Measurements from ENCODE around the gene MEF2C.

DNA sequence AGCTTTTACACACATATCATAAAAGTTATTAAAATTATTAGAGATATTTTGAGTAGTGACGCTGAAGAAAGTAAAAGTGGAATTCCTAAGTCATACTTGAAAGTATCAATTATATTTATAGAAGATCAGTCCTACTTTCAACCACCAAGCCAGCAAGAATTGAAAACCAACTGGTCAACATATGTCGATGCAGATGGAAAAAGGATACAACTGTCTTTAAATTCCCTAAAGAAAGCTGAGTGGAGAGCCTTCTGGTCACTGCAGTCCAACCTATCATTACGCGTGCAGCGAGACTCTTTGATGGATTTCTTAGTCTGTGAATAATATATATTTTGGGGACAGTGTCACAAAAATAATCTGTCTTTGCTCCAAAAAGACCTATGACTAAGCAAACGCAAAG lies 15.3 kb downstream of the MEF2C start:
- TF ChIP-seq, protein P1, sequence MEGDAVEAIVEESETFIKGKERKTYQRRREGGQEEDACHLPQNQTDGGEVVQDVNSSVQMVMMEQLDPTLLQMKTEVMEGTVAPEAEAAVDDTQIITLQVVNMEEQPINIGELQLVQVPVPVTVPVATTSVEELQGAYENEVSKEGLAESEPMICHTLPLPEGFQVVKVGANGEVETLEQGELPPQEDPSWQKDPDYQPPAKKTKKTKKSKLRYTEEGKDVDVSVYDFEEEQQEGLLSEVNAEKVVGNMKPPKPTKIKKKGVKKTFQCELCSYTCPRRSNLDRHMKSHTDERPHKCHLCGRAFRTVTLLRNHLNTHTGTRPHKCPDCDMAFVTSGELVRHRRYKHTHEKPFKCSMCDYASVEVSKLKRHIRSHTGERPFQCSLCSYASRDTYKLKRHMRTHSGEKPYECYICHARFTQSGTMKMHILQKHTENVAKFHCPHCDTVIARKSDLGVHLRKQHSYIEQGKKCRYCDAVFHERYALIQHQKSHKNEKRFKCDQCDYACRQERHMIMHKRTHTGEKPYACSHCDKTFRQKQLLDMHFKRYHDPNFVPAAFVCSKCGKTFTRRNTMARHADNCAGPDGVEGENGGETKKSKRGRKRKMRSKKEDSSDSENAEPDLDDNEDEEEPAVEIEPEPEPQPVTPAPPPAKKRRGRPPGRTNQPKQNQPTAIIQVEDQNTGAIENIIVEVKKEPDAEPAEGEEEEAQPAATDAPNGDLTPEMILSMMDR (conservative IDR thresholded peaks at IDR 0.05 in 1 of 2, IDR thresholded peaks at IDR 0.05 in 1 of 2; ENCODE audit: low read depth in 1 of 2, low read length in 2 of 2), result no peak
- no peak for TF ChIP-seq EZH2 (IDR thresholded peaks at IDR 0.05; ENCODE audit: low read length, missing control alignments)
